LNCAP (cell line): ENCODE data around the gene PIGS.

Experiments used
- TF ChIP-seq, protein P1 (sequence below): fragments of 450-650 bp; IDR thresholded peaks from 2 replicates; pipeline ENCODE4 v1.5.1; 2017; ENCODE audit warnings: mild to moderate bottlenecking

PIGS gene

DNA sequence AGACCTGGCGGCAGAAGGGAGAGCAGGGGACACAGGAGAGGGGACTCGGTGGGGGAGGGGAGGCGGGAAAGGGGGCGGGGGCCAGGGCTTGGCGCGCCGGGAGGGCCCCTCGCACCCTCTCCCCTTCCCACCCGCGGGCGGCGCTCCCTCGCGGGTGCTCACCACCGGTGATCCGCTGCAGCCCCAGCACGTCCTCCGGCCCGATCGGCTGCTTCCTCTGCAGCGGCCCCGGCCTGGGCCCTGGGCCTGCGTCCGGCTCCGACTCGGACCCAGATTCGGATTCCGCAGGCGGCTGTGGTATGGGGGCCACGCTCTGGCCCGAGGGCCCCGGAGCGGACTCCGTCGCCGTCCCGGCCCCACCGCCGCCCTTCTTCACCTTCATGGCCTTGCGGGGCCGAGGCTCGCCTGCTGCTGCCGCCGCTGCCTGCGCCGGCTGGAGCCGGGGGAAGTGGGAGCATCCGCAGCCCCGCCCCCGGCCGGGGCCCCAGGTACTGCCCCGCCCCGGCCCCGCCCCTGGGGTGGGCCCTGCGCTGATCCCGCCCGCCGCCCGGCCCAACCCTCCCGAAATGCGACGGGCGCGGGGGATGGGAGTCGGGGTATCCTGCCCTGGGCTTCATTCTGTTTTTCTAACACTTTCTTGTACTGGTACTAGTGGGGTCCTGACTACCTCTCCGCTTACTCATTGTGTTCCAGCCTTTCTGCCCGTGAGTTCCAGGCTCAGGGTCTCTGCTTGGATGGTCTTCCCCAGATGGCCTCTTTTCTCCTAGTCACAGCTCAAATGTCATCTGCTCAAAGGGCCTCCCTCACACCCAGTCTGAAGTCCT, 18.9 kb downstream of the PIGS start, which contains the start of gene UNC119:
Gene UNC119 (minus strand): TSS at position 449 of the 824 bp plus-strand sequence. CDS start 67 bp downstream, at position 382.
- TF ChIP-seq, protein P1, sequence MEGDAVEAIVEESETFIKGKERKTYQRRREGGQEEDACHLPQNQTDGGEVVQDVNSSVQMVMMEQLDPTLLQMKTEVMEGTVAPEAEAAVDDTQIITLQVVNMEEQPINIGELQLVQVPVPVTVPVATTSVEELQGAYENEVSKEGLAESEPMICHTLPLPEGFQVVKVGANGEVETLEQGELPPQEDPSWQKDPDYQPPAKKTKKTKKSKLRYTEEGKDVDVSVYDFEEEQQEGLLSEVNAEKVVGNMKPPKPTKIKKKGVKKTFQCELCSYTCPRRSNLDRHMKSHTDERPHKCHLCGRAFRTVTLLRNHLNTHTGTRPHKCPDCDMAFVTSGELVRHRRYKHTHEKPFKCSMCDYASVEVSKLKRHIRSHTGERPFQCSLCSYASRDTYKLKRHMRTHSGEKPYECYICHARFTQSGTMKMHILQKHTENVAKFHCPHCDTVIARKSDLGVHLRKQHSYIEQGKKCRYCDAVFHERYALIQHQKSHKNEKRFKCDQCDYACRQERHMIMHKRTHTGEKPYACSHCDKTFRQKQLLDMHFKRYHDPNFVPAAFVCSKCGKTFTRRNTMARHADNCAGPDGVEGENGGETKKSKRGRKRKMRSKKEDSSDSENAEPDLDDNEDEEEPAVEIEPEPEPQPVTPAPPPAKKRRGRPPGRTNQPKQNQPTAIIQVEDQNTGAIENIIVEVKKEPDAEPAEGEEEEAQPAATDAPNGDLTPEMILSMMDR: no peak

DNA sequence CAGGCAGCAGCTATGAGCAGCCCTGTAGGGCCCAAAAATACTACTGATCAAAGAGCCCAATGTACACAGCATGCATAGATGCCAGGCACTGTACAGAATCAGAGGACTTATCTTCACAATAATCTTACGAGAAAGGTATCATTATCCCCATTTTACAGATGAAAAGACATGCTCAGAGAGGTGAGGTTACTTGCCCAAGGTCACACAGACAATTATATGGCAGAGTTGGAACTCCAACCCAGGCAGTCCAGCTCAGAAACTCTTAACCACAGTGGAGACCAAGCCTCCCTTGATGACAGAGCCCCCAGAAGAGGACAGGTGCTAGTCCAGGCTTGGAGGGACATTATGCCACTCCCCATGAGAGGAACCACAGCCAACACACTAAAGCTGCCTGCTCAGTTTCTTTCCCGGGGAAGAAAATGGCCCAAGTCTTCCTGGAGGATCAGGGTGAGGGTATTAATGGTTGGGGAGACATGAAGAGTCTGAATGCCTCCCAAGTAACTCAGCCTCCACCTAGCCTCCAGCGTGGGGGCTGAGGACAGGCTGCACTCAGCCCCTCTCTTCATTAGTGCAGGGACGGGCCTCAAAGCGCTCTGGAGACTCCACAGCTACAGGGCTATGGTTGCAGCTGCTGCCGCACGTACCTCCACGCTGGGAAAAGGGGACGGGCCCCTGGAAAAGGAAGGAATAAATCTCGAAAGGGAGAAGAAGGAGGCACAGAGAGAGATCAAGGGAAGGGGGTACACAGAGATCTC, 19.7 kb downstream of the PIGS start:
- TF ChIP-seq, protein P1: no peak

DNA sequence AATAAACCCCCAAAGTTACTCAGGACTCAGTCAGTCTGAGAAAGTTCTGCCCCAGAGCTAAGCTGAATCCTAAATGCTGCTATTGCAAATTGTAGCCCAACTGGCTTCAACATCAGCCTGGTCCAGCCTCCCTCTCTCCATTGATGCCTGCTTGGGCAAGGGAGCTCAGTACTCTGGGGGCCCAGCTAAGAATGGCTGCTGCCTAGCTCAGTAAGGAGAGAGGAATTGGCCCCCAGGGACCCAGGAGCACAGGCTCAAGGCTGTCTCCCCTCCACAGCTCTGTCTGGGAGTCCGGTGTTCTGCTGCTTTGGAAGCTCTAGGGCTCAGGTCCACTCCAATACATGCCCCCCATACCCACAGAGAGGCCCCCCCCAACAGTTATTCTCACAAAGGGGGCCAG, 20.5 kb downstream of the PIGS start:
- TF ChIP-seq, protein P1: no peak

DNA sequence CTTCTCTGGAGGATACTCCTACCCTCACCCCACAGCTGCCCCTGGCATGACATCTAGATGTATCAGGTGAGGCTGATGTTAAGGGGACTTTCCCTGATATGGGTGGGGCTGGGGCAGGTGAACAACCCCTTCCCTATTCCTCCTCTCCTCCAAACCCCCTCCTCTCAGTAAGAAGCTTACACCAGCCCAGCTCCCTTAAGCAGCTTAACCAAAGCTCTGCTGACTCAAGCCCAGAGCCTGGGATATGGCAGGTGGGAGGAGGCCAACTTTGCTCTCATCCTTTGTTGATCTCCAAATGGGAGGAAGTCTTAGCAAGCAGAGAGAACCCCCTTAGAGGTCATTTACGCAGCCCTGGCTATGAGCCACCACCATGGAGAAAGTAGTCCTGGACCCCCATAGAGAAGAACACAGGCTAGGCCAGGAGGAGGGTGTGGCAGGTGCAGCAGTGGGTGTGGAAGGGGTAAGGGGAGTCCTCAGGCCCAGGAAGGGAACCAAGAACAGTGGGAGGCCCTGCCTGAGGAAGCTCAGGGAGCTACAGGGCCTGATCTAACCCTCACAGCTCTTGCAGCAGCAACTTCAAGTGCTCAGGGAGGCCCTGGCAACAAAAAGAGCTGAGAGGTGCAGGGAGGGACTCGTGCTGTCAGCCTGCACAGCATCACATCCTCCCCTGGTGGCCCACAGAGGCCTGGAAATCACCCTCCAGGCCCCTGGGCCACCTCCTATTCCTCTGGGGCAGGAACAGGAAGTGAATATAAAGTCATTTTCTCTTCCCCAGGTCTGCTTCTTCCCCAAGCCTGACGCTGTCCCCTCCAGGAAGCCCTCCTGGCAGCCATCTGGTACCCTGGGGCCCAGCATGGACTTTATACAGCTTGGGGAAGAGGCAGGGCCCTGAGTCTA, 21.8 kb downstream of the PIGS start:
- TF ChIP-seq, protein P1: no peak

DNA sequence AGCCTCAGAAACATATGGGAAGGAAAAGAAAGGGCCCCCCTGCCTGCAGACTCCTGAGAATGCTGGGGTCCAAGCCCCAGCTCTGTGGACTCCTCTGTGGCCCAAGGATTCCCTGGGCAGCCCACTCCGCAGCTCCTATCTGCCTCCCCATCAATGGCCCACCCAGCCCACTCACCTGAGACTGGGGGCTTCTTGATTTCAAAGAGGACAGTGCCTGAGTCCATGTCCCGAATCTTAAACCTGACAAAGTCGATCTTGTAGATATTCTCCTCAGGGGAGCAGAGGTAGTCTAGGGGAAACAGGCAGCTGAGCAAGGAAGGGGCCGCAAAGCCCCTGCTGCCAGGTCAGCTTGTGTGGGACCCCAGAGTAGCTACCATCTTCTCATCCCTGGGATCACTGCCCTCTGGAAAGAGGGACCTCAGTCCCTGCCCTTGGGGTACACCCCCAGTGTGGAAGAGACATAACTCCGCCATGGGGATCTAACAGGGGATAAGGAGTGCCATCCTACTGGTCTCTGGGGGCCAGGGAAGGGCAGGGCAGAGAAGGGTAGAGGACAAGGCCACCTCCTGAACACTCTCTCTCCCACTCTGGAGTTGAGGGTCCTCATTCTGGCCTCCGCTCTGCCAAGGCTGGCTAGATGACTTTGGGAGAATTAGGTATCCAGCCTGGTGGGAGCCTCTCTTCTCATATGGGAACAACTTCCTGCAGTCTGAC, 22.8 kb downstream of the PIGS start:
- TF ChIP-seq, protein P1: no peak

DNA sequence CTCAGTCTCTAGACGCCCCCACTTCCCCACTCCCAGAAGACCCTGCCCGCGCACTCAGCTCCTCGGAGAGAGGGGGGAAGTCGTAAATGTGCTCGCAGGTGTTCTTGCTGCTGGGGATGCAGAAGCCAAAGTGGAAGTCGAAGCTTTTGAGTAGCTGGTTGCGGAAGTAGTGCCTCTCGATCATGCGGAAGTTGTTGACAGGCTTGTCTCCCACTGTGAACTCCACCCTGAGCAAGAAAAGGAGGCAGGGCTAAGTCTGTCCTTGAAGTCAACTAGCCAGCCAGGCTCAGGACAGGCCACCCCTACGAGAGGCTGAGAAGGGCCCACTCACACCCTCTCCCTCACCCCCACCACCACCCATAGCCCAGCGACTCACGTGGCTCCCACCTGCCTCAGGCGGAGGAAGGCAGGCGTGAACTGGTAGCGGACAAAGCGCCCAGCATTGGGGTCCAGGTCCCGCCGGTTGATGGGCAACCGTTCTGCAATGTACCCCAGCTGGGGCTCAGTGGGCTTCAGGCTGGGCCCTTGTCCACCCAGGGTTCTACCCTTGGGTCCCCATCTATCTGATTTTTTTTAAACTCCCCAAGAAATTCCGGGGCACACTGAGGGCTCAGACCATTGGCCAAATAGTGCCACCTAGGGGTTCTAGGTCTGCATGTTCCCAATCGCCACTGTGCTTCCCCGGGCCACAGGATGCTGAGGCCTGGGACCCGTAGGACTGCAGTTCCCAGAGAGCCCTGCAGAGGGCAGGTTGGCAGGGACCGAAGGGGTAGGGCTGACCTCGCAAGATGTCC, 23.5 kb downstream of the PIGS start:
- TF ChIP-seq, protein P1: peak; percentile 98
